Esophagus mucosa (tissue), 1 donor: ENCODE measurements around the gene S100A8. TPM values are rescaled to one million over a fixed set of nuclear protein-coding genes. Genes with fewer than 3 reads are reported as not detected.
"Not testable (repeated sequence)": the region's sequence is repeated elsewhere in the genome, so short reads cannot be mapped to it uniquely, and the experiment has no call there.

Experiments
- ATAC-seq: fragments of 200-7000 bp; cut with Tn5 transposase; one replicate; pipeline ENCODE4 v1.9.1; 2020
- total RNA-seq: library from RNA; stranded (reverse); gene quantifications from one replicate; pipeline ENCODE4 v1.2.4, GENCODE V29; 2023
- donor health status: DM: yes; HTN: yes; CAD: no.

Gene S100A8
- total RNA-seq, result 27,439 TPM

GRCh38 chr1:153390938-153391710, at the start of gene S100A8:
S100A8 (minus strand) TSS chr1:153391073; CDS start chr1:153390535, 538 bp downstream.
- peak; percentile 34 for ATAC-seq

- ATAC-seq, result no peak
Observed at GRCh38 chr1:153439273-153439672, 48.4 kb upstream of the S100A8 start.

- no peak for ATAC-seq
Observed at GRCh38 chr1:153438599-153438998, 47.7 kb upstream of the S100A8 start.

GRCh38 chr1:153437236-153437635, 46.4 kb upstream of the S100A8 start:
- no peak for ATAC-seq

- ATAC-seq, result no peak
Observed at GRCh38 chr1:153434746-153435455, 44.0 kb upstream of the S100A8 start.

- ATAC-seq, result no peak
Observed at GRCh38 chr1:153432874-153433681, 42.2 kb upstream of the S100A8 start.

GRCh38 chr1:153431928-153432327, 41.1 kb upstream of the S100A8 start:
- ATAC-seq, result peak; percentile 56

- ATAC-seq, result no peak
Observed at GRCh38 chr1:153431427-153431826, 40.6 kb upstream of the S100A8 start.

GRCh38 chr1:153431002-153431401, 40.1 kb upstream of the S100A8 start:
- no peak for ATAC-seq

- no peak for ATAC-seq
Observed at GRCh38 chr1:153430561-153430960, 39.7 kb upstream of the S100A8 start.

- peak; percentile 4 for ATAC-seq
Observed at GRCh38 chr1:153430166-153430553, 39.3 kb upstream of the S100A8 start.

- ATAC-seq, result peak; percentile 70
Observed at GRCh38 chr1:153429266-153430165, 38.6 kb upstream of the S100A8 start.

GRCh38 chr1:153428791-153429190, 37.9 kb upstream of the S100A8 start:
- ATAC-seq, result no peak

- no peak for ATAC-seq
Observed at GRCh38 chr1:153428073-153428638, 37.3 kb upstream of the S100A8 start.

GRCh38 chr1:153426809-153427208, 35.9 kb upstream of the S100A8 start:
- ATAC-seq, result no peak

GRCh38 chr1:153422450-153423068, 31.7 kb upstream of the S100A8 start:
- ATAC-seq, result peak; percentile 65

GRCh38 chr1:153420306-153420705, 29.4 kb upstream of the S100A8 start:
- no peak for ATAC-seq

- not testable (repeated sequence) for ATAC-seq
Observed at GRCh38 chr1:153419436-153419793, 28.5 kb upstream of the S100A8 start.

- not testable (repeated sequence) for ATAC-seq
Observed at GRCh38 chr1:153418758-153419435, 28.0 kb upstream of the S100A8 start.

- no peak for ATAC-seq
Observed at GRCh38 chr1:153417136-153417888, 26.4 kb upstream of the S100A8 start.
